GM19438 (cell line): Measurements from ENCODE around the gene UHRF1.
"Not testable (repeated sequence)": the region's sequence is repeated elsewhere in the genome, so short reads cannot be mapped to it uniquely, and the experiment has no call there.

ENCODE experiments used
- ATAC-seq: cut with Tn5 transposase; IDR thresholded peaks from one replicate; pipeline ENCODE4 v1.9.1; 2021; ENCODE audit warnings: low read depth; ENCODE audit not compliant: unreplicated experiment

The UHRF1 gene

GRCh38 chr19:4970558-4971423 lies 61.5 kb downstream of the UHRF1 start:
- ATAC-seq, result no peak

GRCh38 chr19:4971424-4971793 lies 62.1 kb downstream of the UHRF1 start:
- ATAC-seq, result no peak

- no peak for ATAC-seq
Measured at GRCh38 chr19:4971816-4972495, 62.7 kb downstream of the UHRF1 start.

GRCh38 chr19:4972509-4973230 lies 63.4 kb downstream of the UHRF1 start:
- ATAC-seq, result no peak

GRCh38 chr19:4974880-4975469 lies 65.7 kb downstream of the UHRF1 start:
- ATAC-seq, result no peak

- ATAC-seq, result not testable (repeated sequence)
Measured at GRCh38 chr19:4975601-4976000, 66.3 kb downstream of the UHRF1 start.

- ATAC-seq, result no peak
Measured at GRCh38 chr19:4976401-4977298, 67.3 kb downstream of the UHRF1 start.

GRCh38 chr19:4977299-4978174 lies 68.2 kb downstream of the UHRF1 start:
- ATAC-seq, result no peak

GRCh38 chr19:4979211-4979807 lies 70.0 kb downstream of the UHRF1 start:
- ATAC-seq, result no peak

GRCh38 chr19:4980067-4980466 lies 70.8 kb downstream of the UHRF1 start:
- no peak for ATAC-seq

- ATAC-seq, result no peak
Measured at GRCh38 chr19:4980838-4981680, 71.8 kb downstream of the UHRF1 start.

- no peak for ATAC-seq
Measured at GRCh38 chr19:4981681-4981958, 72.3 kb downstream of the UHRF1 start.

GRCh38 chr19:4983346-4984105 lies 74.2 kb downstream of the UHRF1 start:
- no peak for ATAC-seq

GRCh38 chr19:4984106-4984380 lies 74.7 kb downstream of the UHRF1 start:
- ATAC-seq, result no peak

GRCh38 chr19:4984438-4984990 lies 75.2 kb downstream of the UHRF1 start:
- no peak for ATAC-seq

GRCh38 chr19:4985551-4985991 lies 76.3 kb downstream of the UHRF1 start:
- no peak for ATAC-seq

- no peak for ATAC-seq
Measured at GRCh38 chr19:4986056-4986455, 76.8 kb downstream of the UHRF1 start.
